ENCODE results near the gene NELL2.
"Not testable (repeated sequence)": the region's sequence is repeated elsewhere in the genome, so short reads cannot be mapped to it uniquely, and the experiment has no call there.

NELL2 gene

DNA sequence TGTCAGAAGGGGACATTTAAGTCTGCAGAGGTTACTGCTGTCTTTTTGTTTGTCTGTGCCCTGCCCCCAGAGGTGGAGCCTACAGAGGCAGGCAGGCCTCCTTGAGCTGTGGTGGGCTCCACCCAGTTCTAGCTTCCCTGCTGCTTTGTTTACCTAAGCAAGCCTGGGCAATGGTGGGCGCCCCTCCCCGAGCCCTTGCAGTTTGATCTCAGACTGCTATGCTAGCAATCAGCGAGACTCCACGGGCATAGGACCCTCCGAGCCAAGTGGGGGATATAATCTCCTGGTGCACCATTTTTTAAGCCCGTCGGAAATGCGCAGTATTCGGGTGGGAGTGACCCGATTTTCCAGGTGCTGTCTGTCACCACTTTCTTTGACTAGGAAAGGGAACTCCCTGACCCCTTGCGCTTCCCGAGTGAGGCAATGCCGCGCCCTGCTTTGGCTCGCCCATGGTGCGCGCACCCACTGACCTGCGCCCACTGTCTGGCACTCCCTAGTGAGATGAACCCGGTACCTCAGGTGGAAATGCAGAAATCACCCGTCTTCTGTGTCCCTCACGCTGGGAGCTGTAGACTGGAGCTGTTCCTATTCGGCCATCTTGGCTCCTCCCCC is 189.2 kb downstream of the NELL2 start:
- not testable (repeated sequence) for DNase-seq

DNA sequence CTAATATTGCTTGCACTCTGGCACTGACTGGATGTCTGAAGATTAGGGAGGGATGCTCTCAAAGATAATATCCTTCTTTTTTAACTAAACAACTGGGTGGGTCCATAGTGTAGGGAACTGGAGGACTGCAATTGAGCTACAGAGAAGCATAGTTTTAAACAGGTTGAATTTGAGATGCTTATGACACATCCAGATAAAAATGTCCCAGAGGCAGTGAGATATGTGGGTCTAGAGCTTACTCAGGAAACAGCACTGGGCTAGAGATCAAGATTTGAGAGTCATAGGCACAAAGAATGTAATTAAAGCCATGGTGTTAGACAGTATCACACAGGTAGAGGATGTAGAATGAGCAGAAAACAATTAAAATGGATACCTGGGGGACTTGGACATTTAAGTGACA is 198.4 kb downstream of the NELL2 start:
- DNase-seq = no peak

DNA sequence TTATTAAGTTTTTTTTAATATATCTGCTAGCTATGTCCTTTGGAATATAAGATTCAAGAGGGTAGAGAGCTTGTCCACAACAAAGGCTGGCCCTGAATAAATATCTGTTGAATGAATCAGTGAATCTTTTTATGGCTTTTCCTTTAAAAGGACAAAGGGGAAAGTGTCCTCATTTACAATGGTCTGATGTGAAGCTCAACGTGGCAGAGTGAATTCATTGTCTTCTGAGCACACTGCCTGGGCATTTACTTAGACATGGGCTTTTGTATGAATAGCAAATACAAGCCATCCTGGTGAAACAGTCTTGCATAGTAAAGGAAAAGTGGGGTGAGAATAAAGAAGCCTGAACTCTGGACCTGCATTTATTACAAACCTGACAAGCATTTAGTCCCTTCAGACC is 201.2 kb downstream of the NELL2 start:
- no peak for DNase-seq

DNA sequence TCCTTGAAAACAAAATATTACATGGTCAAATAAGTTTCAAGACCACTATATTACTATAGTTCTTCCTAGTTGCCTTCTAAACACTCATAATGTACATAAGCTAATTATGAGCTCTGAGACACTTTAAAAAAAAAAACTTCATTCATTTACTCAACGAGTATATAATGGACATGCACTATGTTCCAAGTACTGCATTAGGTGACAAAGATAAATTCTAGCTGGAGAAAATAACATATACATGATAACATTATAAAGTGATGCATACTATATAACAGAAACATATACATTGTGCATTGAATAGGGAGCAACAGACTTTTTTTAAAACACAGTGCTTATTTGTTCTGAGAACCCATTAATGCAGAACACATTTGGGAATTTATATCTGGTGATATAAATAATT is 202.3 kb downstream of the NELL2 start:
- no peak for DNase-seq

DNA sequence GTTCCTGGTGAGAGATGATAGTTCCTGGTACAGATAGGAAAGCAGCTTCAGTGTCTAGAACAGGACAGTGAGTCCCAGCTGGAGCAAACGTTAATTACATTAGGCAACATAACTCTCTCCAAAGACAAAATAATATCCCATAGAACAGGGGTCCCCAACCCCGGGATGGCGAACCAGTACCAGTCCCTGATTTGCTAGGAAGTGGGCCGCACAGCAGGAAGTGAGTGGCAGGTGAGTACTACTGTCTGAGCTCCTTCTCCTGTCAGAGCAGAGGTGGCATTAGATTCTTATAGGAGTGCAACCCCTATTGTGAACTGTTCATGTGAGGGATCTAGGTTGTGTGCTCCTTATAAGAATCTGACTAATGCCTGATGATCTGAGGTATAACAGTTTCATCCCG is 204.1 kb downstream of the NELL2 start:
- DNase-seq = no peak

DNA sequence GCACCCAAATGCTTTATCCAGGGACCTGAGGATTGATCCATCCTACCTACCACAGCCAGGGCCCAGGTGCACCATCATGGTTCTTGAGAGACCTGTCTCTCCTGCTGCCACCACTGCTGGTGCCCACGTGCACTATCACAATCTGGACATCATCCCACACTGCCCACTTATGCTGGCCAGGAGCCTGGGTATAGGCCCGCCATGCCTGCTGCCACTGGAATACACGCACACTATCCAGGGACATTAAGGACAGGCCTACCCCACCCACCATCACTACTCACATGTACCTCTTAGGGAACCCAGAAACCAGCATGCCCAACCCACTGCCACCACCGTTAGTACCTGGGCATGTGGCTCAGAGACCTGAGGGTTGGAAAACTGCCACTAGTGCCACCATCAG is 207.7 kb downstream of the NELL2 start:
- no peak for DNase-seq

DNA sequence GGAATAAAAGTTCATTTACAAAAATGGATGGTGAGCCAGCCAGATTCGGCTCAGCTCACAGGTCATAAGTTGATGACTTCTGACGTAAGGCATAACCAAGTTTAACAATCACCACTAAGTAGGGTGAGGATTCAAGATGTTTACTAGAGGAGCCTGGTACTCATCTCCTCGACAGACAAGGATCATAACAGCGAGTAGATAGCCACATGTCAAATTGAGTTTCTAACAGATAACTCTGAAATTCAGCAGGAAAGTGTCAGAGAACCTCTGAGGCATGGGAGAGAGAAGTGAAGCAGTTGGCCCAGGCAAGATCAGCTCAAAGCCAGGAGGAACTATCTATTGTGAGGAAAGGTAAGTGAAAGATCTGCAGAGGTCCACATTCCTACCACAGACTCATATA is 208.7 kb downstream of the NELL2 start:
- no peak for DNase-seq

DNA sequence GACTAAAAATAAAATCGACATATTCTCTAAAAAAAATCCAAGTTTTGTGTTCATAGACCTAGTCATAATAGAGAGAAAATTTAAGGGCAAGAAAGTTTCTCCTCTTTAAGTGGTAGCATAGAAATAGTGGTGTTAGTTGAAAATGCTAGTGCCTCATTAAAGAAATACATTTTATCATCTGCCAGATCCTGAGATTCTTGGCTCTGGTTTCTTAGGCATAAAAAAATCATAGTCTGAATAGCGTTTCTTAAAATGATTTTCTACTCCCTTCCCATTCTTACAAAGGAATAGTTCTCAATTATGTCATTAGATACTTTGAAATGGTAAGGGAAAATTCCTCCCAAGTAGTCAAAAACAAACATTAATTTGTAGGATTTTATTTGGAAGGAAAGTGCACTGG is 212.8 kb downstream of the NELL2 start:
- no peak for DNase-seq

DNA sequence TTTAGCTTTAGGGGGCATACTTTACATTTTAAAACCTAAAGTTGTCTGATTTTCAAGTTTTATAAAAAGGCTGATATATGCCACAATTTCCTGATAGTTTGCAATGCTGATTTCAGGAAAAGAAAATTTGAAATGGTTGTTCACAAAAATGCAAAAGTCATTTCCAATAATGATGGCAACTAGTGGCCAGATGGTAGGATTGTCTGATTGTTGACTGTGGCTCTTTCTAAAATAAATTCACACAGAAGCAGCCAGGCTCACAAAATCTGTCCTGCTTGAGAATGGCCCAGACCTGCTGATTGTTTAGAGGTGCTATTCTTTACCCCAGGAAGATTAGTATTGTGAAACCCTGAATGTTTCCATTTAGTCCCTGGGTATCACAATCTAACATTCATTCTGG is 220.3 kb downstream of the NELL2 start:
- peak in 1 of 14 donors; percentile 38 for DNase-seq

DNA sequence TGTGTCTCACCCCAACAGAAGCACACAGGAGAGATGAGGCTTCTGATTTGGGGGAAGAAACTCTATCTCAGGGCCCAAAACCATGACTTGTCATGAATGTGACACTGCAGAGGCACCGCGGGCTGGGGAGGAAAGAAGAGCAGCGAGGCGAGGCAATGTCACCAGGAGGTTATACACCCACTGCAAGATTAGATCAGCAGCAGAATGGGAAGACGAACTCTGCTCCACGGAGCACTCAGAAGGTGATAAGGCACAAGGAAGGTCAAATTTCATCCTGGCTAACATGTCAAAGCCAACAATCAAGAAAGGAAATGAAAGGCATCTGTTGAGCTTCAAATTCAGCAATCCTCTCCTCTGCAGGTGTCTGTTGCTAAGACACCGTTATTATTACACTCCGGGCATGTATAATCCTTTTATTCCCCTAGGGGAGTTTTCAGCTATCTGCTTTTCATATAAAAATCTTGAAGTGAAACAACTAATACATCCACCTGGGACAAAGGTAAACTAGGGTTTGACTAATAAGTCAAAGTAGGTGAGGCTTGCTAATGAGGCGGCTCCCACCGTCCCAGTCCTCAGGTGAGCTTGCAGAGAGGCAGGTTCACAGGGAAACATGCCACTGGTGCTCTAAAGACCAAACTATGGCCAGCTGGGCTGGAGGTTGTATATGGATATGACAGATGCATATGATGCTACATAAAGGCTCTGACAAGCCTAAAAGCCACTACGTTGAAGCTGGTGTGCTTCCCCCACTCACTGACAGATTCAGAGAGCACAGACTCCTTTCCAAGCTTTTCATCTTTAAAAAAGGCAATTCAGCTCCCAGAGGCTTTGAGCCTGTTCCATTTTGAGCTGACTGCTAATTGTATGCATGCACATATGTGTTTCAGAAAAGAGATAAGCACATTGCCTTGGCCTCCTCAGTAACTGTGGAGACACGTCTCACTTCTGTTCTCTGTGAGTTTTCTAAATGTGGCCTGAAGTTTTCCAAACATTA is 221.2 kb downstream of the NELL2 start:
- peak in 1 of 14 donors; percentile 31 for DNase-seq

DNA sequence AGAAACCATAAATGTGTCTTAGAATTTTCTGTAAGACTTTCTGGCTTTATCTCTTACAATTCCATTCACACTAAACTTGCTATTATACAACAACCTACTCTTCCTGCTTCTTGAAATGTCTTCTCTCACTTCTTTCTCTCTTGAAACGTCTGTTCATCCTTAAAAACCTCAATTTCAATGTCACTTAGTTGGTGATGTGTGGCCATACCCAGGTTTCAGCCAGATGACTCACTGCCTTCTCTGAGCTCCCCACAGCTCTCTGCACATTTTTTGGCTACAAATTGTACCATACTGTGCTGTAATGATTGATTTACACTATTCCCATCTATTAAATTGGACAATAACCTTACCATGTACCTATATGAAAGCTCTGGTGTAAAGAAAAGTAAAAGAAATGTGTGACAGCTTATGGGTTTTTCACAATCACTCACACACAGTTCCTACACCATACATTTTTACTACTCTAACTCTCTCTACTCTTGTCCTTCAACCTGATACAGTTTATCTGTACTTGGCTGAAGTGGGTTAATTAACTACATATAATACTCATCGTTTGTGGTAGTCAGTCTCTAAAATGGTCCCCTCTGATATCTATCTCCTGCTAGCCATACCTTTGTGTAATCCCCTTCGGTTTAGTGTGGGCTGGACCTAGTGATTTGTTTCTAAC is 222.1 kb downstream of the NELL2 start:
- DNase-seq = peak in 1 of 14 donors; percentile 34

DNA sequence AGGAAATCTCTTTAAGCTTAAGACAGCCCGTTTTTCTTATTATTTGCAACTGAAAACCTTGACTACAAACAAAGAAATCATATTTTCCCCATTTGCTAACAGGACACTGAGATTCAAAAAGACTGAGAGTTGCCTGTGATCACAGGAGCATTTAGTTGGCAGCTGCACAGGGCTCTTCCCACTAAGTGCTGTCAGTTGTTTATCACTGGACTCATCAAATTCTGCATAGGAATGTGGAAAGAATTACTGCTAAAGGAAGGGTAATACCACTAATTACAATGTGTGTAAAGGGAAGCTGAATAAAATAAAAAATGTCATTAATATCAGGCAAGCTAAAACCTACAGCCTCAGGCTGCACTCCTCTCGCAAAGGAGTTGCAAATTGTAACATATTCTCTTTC is 226.4 kb downstream of the NELL2 start:
- no peak for DNase-seq

DNA sequence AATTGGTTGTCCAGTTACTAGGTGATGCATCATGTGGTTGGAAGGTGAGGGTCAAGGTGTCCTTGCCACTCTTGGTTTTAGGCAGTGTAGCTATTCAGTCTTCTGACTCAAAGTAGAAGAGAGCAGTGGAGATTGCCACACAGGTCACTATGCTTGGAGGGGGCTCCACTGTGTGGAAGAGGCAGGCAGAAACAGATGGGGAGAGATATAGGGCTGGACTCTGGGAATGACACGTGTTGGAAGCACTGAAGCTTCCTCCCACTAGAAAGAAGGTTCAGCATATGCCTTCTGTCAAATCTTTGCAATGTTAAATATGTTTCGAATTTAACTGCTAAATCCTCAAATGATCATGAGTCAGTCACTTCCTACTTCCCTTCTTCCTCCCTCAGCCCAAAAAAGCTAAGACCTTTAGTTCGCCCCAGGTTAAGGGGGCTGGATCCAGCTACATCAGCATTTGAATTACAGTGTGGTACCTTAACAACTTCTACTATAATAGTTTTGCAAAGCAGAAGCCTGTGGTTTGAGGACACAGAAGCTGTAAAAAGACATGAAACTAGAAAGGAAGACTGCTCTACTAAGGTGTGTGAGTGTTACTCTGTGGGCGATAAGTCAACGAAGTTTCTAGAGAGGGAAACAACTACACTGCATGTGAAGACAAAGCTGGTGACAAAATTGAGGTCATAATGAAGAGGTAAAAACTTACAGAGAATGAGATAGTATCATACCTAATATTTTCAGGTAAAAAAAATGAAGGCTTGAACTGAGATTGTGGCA is 228.0 kb downstream of the NELL2 start:
- DNase-seq = no peak

DNA sequence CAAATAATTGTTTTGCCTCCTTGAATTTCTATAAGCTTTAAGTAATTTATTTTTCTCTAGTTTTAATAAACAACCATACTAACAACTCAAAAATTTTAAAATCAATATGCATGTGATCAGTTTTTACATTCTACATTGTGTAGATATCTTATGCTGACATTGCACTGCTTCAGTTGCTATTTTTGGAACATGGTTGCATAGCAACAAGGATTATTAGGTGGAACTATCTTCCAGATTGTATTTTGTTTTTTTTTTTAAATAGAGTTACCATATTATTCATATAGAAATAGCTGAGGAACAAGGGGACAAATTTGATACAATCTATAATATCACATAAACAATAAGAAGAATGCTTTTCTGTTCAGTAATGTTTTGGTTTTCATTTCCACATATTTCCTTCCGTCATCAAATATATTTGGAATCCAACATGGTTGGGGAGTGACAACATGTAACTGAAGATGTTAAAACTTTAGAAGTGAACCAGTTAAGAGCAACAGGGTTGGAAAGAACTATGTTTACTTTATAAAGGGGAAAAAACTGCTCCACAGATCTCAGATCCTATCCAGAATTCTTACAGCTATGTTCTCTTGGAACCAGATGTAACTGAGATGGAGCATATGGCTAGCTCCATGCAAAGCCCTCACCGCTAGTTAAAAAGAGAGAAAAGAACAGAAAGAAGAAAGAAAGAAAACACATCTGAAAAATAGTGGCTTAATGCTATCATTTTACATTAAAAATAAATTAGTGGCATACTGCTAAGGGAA is 235.5 kb downstream of the NELL2 start:
- DNase-seq = peak in 1 of 14 donors; percentile 15

DNA sequence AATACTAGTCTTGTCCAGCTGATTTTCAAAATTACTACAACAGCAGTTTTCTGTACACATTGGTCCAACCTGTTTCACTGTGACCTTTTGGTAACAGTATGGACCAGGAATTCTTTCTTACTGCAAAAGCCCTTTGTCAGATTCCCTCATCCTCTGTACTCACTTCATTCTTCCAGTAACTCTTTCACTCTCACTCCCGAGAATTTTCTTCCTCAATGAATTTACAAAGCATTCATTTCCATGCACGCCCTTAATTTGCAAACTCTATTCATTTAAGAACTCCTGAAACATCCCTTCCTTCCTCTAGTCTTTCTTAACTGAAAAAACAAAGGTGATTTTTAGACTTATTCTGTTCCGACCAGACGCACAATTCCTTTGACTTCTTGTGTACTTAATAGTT is 238.2 kb downstream of the NELL2 start:
- no peak for DNase-seq

DNA sequence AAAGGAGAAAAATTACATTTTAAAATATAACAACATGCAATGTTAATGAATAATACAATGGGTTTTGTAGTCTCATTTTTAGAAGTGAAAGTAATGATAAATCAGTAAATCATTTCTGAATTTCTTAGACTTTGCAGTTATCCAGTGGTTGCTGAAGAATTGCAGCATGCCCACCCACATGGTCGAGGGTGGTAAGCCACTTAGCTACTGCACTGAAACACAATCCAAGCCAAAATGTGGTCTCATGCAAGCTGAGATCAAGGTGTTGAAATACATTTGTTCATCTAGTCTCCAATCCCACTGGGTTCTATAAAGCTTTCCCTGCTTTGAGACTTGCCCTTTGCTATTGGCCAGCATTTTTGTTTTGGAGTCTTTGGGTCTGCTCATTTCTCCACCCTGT is 247.9 kb downstream of the NELL2 start:
- no peak for DNase-seq

DNA sequence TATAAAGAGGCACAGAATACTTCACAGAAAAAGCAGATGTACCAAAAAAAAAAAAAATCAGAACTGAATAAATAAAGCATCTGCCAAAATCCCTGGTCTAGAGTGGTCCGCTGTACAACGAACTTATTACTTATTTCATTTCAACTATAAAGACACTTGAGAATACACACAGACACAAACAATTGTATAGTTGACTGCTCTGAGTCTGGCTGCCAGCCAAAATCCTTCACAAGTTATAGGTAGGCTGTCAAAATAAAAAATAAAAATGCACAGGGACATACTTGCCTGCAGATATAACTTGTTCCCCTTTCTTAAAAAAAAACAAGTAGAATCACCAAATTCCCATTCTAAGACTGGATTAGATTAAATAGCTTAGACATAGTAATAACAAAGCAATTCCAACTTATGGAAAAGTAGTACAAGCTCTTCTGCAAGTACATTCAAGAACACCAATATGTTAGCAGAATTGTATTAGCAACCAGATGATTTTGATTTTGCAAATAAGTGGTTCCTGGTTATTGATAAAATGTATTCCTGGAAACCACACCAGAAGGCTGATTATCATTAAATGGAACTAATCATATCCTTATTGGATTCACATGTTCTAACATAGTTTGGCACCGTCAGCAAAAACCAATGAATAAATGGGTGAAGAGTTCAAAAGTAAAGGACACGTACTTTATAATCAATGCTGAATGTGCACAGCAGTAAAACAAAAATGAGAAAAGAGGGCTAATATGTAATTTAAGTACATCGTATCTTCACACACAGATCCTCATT is 248.5 kb downstream of the NELL2 start:
- DNase-seq = no peak

DNA sequence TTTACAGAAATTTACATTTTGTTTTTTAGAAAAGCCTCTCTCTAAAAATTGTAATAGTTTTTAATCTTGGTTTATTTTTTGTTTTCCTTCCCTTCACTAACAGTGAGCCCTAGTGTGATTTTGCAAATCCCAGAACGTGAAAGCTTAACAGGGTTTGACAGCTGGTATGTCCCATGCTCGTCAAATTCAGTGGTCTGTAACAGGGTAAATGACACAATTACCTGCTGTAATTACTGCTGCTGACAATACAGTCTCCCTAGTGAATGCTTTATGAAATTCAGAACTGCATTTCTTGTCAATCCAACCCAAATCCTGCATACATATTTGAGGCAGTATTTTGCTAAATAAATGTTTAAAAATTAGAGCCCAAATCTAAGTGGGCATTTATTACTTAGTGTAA is 249.2 kb downstream of the NELL2 start:
- no peak for DNase-seq

DNA sequence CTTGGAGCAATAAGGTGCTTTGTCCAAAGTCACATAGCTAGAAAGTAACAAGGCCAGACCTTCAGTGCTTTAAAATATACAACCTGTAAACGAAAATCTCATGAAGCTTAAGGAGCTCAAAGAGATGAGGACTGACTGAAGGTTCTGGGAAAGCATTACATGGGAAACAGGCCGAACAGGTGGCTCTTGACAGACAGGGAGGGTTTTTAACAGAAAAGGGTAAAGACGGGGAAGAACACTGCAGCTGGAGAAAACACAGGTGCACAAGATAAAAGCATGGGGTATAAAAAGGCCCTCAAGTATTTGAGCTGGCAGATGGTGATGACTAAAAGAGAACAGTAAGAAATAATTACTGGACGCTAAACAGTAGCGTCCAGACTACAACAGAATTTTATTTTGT is 257.2 kb downstream of the NELL2 start:
- no peak for DNase-seq

DNA sequence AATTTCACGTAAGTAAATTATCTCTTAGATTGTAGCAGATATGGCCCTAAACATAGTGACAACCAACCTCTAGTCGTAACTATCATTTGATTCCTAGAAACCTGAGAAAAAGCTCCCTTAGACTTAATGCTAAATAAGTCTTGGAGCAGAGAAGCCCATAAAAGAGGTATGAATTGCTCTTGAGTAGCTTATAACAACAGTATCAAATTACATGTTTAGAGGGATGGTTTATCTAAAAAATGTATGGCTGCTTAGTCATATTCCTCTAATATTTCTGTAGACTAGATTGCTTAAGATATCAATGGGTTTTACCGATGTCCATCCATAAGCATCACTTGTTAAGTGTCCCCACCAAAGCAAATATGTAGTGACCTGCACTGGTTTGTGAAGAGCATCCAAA is 259.7 kb downstream of the NELL2 start:
- no peak for DNase-seq

DNA sequence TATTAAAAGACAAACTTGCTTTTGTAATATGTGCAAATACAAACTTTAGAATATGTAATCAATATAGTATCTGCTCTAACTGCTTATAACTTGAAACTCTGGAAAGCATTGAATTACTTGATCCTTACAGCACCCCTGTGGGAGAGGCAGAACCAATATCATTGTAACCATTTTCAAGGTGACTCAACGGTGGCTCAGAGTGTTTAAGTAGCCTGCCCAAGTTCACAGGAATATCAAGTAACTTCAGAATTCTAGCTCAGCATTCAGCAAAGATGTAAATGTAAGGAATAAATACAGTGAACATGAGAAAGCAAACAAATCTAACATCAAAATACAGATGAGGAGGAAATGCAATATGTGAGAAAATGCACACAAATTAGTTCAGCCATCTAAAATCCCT is 264.6 kb downstream of the NELL2 start:
- DNase-seq = no peak

All from C1 segment of cervical spinal cord (tissue), 14 donors.